Measurements from ENCODE around the gene MAP2K2. TPM values are rescaled to one million over a fixed set of nuclear protein-coding genes. Genes with fewer than 3 reads are reported as not detected.

The MAP2K2 gene
- total and polyA plus RNA-seq, 12 donors: 81.5 to 369 (median 145) TPM

DNA sequence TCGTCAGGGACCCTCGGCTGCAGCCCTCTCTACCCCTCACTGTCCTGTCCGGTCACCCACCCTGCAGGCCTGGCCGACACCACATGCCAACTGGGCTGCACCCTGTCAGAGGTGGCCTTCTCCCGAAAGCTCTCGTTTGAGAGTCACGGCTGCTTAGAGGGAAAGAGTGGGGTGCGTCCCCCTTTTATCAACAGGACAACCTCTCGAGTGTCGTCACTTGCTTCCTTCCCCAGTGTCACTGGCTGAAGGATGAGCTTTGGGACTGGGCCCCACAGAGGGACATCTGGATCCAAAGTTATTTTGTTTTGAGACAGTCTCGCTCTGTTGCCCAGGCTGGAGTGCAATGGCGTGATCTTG is 28.5 kb downstream of the MAP2K2 start:
- Histone ChIP-seq H3K4me1 (replicated peaks in 1 of 2) (peaks cover 9 to 12% of the 10 kb centered on the region in 2 donors), H3K36me3 (replicated peaks in 1 of 2) (peaks cover 0 to 47% of the 10 kb centered on the region in 2 donors), H3K9me3 (replicated peaks in 1 of 3) (no peaks in the 10 kb centered on the region), H3K27me3 (no peaks in the 10 kb centered on the region), H3K27ac (no peak overlapping the region), H3K4me3 (no peak overlapping the region)
- DNase-seq: no peak
- WGBS, 4 donors: 93 to 96% (median 95%) methylated on average over 12 of the region's 12 CpGs
- intact Hi-C loops (cut with DNase I): no loop called here
- TF ChIP-seq, protein P1, sequence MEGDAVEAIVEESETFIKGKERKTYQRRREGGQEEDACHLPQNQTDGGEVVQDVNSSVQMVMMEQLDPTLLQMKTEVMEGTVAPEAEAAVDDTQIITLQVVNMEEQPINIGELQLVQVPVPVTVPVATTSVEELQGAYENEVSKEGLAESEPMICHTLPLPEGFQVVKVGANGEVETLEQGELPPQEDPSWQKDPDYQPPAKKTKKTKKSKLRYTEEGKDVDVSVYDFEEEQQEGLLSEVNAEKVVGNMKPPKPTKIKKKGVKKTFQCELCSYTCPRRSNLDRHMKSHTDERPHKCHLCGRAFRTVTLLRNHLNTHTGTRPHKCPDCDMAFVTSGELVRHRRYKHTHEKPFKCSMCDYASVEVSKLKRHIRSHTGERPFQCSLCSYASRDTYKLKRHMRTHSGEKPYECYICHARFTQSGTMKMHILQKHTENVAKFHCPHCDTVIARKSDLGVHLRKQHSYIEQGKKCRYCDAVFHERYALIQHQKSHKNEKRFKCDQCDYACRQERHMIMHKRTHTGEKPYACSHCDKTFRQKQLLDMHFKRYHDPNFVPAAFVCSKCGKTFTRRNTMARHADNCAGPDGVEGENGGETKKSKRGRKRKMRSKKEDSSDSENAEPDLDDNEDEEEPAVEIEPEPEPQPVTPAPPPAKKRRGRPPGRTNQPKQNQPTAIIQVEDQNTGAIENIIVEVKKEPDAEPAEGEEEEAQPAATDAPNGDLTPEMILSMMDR (IDR thresholded peaks at IDR 0.05): no peak
- TF ChIP-seq POLR2A (IDR thresholded peaks at IDR 0.05): no peak

DNA sequence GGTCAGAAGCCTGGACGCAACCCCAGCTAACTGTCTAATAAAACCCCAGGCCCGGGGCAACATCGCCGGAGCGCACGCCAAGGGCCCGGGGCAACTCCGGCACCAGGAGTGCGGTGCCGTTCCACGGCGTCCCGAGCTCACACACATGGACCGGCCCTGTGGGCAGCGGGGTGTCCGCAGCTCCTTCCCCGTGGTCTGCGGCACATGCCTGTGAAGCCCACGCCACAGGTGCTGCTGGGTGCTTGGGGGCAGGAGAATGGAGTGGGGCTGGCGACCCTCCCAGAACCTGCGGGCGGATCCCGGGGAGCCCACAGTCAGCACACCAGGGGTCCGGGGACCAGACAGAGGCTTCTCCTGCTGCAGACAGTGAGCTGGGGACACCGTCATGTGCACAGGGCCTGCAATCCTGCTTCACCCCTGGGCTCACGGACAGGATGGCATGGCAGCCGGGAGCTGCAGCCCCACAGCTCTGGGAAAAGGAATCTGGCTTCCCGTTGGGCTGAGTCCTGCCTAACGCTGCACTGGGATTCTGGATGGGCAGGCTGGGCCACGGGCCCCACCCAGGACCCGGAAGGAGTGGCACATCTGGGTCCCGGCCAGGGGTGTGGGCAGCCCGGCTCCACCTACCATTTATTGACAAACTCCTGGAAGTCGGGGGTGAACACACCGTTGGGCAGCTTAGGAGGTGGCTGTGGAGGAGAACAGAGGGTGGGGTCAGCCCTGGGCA is 29.0 kb downstream of the MAP2K2 start:
- Histone ChIP-seq H3K36me3 (replicated peaks in 1 of 2) (peaks cover 0 to 48% of the 10 kb centered on the region in 2 donors), H3K27me3 (no peaks in the 10 kb centered on the region), H3K4me3 (no peak overlapping the region), H3K4me1 (replicated peaks in 1 of 2) (peaks cover 9 to 12% of the 10 kb centered on the region in 2 donors), H3K27ac (no peak overlapping the region), H3K9me3 (replicated peaks in 1 of 3) (no peaks in the 10 kb centered on the region)
- intact Hi-C loops (cut with DNase I): no loop called here
- no peak for DNase-seq
- 89 to 96% (median 94%) methylated on average over 11 to 35 of the region's 35 CpGs for WGBS, 4 donors
- TF ChIP-seq, protein P1 (IDR thresholded peaks at IDR 0.05): no peak

DNA sequence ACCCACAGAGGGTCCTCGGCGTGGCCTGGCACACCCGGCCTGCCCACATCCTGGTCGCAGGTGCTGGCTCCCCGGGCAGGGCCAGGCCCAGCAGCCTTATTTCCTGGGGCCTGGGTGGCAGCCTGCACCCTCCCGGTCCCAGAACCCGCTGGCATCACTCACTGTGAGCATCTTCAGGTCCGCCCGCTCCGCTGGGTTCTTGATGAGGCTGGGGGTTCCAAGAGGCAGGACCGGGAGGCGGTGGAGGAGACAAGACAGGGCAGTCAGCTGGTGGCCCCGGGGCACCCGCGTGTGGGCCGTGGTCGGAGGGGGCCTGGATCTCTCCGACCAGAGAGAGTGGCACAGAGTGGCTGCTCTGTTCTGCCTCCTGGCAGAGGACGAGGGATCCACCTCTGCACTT is 29.6 kb downstream of the MAP2K2 start:
- DNase-seq: no peak
- Histone ChIP-seq H3K27me3 (no peaks in the 10 kb centered on the region), H3K9me3 (replicated peaks in 1 of 3) (no peaks in the 10 kb centered on the region), H3K36me3 (replicated peaks in 1 of 2) (peaks cover 0 to 48% of the 10 kb centered on the region in 2 donors), H3K4me3 (no peak overlapping the region), H3K27ac (no peak overlapping the region), H3K4me1 (replicated peaks in 1 of 2) (peaks cover 9 to 12% of the 10 kb centered on the region in 2 donors)
- intact Hi-C loops (cut with DNase I): no loop called here
- TF ChIP-seq POLR2A (IDR thresholded peaks at IDR 0.05): no peak
- TF ChIP-seq, protein P1 (IDR thresholded peaks at IDR 0.05): no peak
- WGBS, 4 donors: 90 to 95% (median 94%) methylated on average over 8 to 19 of the region's 19 CpGs

DNA sequence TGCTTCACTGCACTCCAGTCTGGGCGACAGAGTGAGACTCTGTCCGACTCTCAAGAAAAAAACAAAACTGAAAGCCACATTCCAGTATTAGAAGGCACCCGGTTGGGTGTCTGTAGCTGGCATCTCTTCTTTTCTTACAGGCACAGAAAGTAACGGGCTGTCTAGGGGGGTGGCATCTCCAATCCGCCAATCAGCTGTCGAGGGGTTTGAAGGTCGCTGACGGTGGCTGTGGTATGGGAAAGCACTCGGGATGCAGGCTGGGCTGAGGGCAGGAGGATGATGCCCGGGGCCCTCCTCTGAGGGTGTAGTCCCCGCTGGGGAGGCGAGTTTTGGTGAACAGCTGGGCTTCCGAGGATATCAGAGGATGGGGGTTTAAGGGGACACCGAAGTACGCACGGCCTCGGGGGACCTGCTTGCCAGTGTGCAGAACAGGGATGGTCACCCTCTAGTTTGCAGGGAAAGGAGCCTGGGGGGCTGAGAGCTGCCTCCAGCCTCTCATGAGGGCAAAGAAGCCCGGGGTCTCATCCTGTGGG is 30.2 kb downstream of the MAP2K2 start:
- Histone ChIP-seq H3K4me1 (replicated peaks in 1 of 2) (peaks cover 9 to 12% of the 10 kb centered on the region in 2 donors), H3K27ac (no peak overlapping the region), H3K27me3 (no peaks in the 10 kb centered on the region), H3K36me3 (replicated peaks in 1 of 2) (peaks cover 0 to 42% of the 10 kb centered on the region in 2 donors), H3K9me3 (replicated peaks in 1 of 3) (no peaks in the 10 kb centered on the region), H3K4me3 (no peak overlapping the region)
- 91 to 95% (median 93%) methylated on average over 16 to 18 of the region's 18 CpGs for WGBS, 4 donors
- intact Hi-C loops (cut with DNase I): no loop called here
- DNase-seq: no peak
- no peak for TF ChIP-seq POLR2A (IDR thresholded peaks at IDR 0.05)
- TF ChIP-seq, protein P1 (IDR thresholded peaks at IDR 0.05): no peak

Data from adrenal gland (tissue), 12 donors.